Measurements from ENCODE around the gene RTKN2. TPM values are rescaled to one million over a fixed set of nuclear protein-coding genes. Genes with fewer than 3 reads are reported as not detected.
A peak's percentile ranks its signal among the peaks of the same experiment; 100 is the strongest.

The RTKN2 gene
- total and polyA plus RNA-seq, 2 of the 4 experiments (the other 2 are of a cell fraction) = 0.75 to 0.90 TPM

DNA sequence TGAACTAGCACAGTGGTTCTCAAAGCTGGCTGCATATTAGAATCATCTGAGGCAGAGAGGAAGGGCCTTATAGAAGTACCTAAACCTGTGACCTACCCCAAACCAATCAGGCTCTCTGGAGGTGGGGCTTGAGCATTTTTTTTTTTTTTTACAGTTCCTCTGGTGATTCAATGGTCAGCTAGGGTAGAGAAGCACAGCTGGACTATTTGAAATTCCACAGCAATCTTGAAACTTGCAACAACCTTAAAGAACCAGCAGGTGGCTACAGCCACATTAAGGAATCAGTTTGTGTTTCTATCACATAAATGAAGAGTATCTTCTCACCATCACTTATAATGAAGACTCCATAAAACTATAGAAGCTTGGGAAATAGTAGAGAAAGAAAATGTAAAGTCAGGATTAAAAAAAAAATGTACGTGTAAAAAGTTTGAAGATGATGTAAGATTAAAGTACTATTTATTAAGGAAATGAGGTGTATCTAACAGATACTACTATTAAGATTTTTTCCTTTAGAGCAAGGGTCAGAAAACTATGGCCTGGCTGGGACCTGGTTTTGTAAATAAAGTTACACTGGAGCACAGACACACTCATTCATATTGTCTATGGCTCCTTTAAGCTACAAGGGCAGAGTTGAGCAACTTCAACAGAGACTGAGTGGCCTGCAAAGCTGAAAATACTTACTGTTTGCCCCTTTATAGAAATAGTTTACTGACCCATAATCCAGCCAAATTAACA is 3.8 kb downstream of the RTKN2 start:
- Histone ChIP-seq H2AK9ac (replicated peaks; ENCODE audit: low read depth, low read length, poor library complexity) (no peak overlapping the region), H2BK20ac (ENCODE audit: low read depth, low read length) (no peak overlapping the region), H3K79me1 (ENCODE audit: low read depth in 1 of 2, low read length in 2 of 2) (peaks cover 0 to 3% of the 10 kb centered on the region in 2 experiments; a peak in 2 of 4 replicates), H3K4me3 (ENCODE audit: insufficient read depth, low read depth, low read length) (no peak overlapping the region), H2BK120ac (ENCODE audit: low read depth, low read length) (no peak overlapping the region), H3K56ac (ENCODE audit: extremely low read depth, insufficient read depth, low read length) (no peak overlapping the region), H3K27me3 (ENCODE audit: control insufficient read depth, insufficient read depth, low read length) (peaks cover 3% of the 10 kb centered on the region; the same call in 1 of the 2 replicates), H3K18ac (ENCODE audit: low read depth, low read length) (no peak overlapping the region), H2AK5ac (ENCODE audit: low read depth, low read length) (no peak overlapping the region), H4K20me1 (ENCODE audit: insufficient read depth, low read length) (no peaks in the 10 kb centered on the region), H4K91ac (ENCODE audit: insufficient read depth, low read depth, low read length) (no peak overlapping the region), H4K8ac (ENCODE audit: low read depth in 2 of 2, low read length in 2 of 2) (no peak overlapping the region), H3K4ac (ENCODE audit: low read depth, low read length) (no peak overlapping the region), H3K9ac (ENCODE audit: low read depth, low read length) (no peak overlapping the region), H3K9me3 (ENCODE audit: control insufficient read depth, insufficient read depth, low read length) (no peaks in the 10 kb centered on the region), H2BK15ac (ENCODE audit: low read depth, low read length) (no peak overlapping the region), H4K5ac (ENCODE audit: low read depth, low read length) (no peak overlapping the region), H2BK5ac (ENCODE audit: low read depth, low read length, poor library complexity, severe bottlenecking) (no peak overlapping the region), H3K36me3 (ENCODE audit: control insufficient read depth, insufficient read depth, low read length) (no peaks in the 10 kb centered on the region), H2AFZ (replicated peaks; ENCODE audit: low read length, poor library complexity) (no peak overlapping the region), H3K23ac (ENCODE audit: low read depth, low read length) (no peak overlapping the region), H3K4me2 (ENCODE audit: low read depth, low read length) (no peak overlapping the region), H3K14ac (replicated peaks; ENCODE audit: low read depth, low read length) (no peak overlapping the region), H3K4me1 (ENCODE audit: control insufficient read depth, insufficient read depth, low read length) (peaks cover 3% of the 10 kb centered on the region; the same call in 1 of the 2 replicates), H3K27ac (ENCODE audit: insufficient read depth, low read length) (peak overlapping the region; percentile 7; the same call in 1 of the 2 replicates), H3K9me1 (ENCODE audit: insufficient read depth, low read length) (no peaks in the 10 kb centered on the region)
- ChIA-PET CTCF (interaction anchor here (0.5 to 1.6 kb wide), 13 partner anchors 10 to 1207 kb away, joined by 3 to 5 read pairs (median 4); no protein-coding TSS in a partner anchor), POLR2A (ENCODE audit: unreplicated experiment) (interaction anchor here (0.7 kb wide), 2 partner anchors 214 to 218 kb away, joined by 3 to 4 read pairs; no protein-coding TSS in a partner anchor)
- intact Hi-C loops (cut with micrococcal nuclease) = loop anchor here (2.0 to 10.0 kb wide), 7 partner anchors 110 to 1460 kb away; partner anchors contain the start of genes EGR2 and ZNF365
- 100% methylated on average over 1 of the region's 1 CpG; no CpG with 5 or more reads in 1 of the 2 experiments for WGBS, 2 experiments (ENCODE audit: extremely low coverage in 2 of 2, insufficient read length in 1 of 2)
- in situ Hi-C loops (cut with MboI; ENCODE audit: low sequenced_read_pairs) = loop anchor here (25.0 kb wide), 1 partner anchor 547 kb away; the partner anchor contains the start of genes ADO and EGR2
- ATAC-seq (ENCODE audit: low read depth) = peak; percentile 66
- no TSS peak for BruUV-seq (replicated peaks)
- peak; percentile 92 for DNase-seq
- dilution Hi-C loops (cut with HindIII; ENCODE audit: low sequenced_read_pairs, unreplicated experiment) = no loop called here
- TF ChIP-seq MXI1 (IDR thresholded peaks at IDR 0.05; ENCODE audit: borderline replicate concordance, low read depth, low read length) (no peak), NFE2L2 (IDR thresholded peaks at IDR 0.05; ENCODE audit: low read depth, low read length) (no peak), FOS (IDR thresholded peaks at IDR 0.05; ENCODE audit: low read depth, low read length) (no peak), RFX5 (IDR thresholded peaks at IDR 0.05; ENCODE audit: low read depth, low read length) (no peak), CEBPB (IDR thresholded peaks at IDR 0.05; ENCODE audit: low read depth, low read length) (peak; percentile 11; the same call in 1 of the 2 replicates), RCOR1 (IDR thresholded peaks at IDR 0.05; ENCODE audit: insufficient replicate concordance, low read length) (no peak), POLR2A (IDR thresholded peaks at IDR 0.05; ENCODE audit: low read depth, low read length) (no peak), MAZ (IDR thresholded peaks at IDR 0.05; ENCODE audit: borderline replicate concordance, low read depth, low read length) (no peak), MAFK (IDR thresholded peaks at IDR 0.05; ENCODE audit: low read depth, low read length) (no peak), RAD21 (IDR thresholded peaks at IDR 0.05; ENCODE audit: low read length) (peak; percentile 64), CHD1 (IDR thresholded peaks at IDR 0.05; ENCODE audit: low read depth, low read length) (no peak)
- TF ChIP-seq, protein P1, sequence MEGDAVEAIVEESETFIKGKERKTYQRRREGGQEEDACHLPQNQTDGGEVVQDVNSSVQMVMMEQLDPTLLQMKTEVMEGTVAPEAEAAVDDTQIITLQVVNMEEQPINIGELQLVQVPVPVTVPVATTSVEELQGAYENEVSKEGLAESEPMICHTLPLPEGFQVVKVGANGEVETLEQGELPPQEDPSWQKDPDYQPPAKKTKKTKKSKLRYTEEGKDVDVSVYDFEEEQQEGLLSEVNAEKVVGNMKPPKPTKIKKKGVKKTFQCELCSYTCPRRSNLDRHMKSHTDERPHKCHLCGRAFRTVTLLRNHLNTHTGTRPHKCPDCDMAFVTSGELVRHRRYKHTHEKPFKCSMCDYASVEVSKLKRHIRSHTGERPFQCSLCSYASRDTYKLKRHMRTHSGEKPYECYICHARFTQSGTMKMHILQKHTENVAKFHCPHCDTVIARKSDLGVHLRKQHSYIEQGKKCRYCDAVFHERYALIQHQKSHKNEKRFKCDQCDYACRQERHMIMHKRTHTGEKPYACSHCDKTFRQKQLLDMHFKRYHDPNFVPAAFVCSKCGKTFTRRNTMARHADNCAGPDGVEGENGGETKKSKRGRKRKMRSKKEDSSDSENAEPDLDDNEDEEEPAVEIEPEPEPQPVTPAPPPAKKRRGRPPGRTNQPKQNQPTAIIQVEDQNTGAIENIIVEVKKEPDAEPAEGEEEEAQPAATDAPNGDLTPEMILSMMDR (conservative IDR thresholded peaks at IDR 0.05; ENCODE audit: low read depth, low read length) = peak; percentile 73
- TF ChIP-seq, protein P2, sequence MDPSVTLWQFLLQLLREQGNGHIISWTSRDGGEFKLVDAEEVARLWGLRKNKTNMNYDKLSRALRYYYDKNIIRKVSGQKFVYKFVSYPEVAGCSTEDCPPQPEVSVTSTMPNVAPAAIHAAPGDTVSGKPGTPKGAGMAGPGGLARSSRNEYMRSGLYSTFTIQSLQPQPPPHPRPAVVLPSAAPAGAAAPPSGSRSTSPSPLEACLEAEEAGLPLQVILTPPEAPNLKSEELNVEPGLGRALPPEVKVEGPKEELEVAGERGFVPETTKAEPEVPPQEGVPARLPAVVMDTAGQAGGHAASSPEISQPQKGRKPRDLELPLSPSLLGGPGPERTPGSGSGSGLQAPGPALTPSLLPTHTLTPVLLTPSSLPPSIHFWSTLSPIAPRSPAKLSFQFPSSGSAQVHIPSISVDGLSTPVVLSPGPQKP (IDR thresholded peaks at IDR 0.05; ENCODE audit: borderline replicate concordance, low read depth, low read length) = no peak
- TF ChIP-seq, protein P3, sequence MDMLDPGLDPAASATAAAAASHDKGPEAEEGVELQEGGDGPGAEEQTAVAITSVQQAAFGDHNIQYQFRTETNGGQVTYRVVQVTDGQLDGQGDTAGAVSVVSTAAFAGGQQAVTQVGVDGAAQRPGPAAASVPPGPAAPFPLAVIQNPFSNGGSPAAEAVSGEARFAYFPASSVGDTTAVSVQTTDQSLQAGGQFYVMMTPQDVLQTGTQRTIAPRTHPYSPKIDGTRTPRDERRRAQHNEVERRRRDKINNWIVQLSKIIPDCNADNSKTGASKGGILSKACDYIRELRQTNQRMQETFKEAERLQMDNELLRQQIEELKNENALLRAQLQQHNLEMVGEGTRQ (IDR thresholded peaks at IDR 0.05; ENCODE audit: low read depth, low read length) = peak; percentile 58

Data from IMR-90 (cell line).